Stomach (tissue), 9 donors: ENCODE data around the gene MICAL2. TPM values are rescaled to one million over a fixed set of nuclear protein-coding genes. Genes with fewer than 3 reads are reported as not detected.

Source experiments
- DNase-seq, 2 donors: peaks; one replicate each; pipeline versions ENCODE4 v3.0.0 to v3.0.0-alpha.2; 2013 to 2019
- H3K27ac ChIP-seq, 5 donors: fragments of 200-600 bp in 4 of 5; sonication (generic) in 4 of 5; one replicate each; pipeline ENCODE4 v1.5.1; 2013 to 2019; ENCODE audit warnings: mild to moderate bottlenecking in 1 of 5, moderate library complexity in 1 of 5
- H3K27me3 ChIP-seq, 3 donors: fragments of 200-600 bp; sonication (generic); one replicate each; pipeline ENCODE4 v1.5.1; 2017 to 2019; ENCODE audit warnings: mixed run types in 1 of 3
- H3K36me3 ChIP-seq, 4 donors: fragments of 200-600 bp; sonication (generic); 1 replicate in 3 of 4; 2 replicates in 1 of 4; pipeline ENCODE4 v1.5.1; 2016 to 2019
- H3K4me1 ChIP-seq, 4 donors: fragments of 200-600 bp; sonication (generic); one replicate each; pipeline ENCODE4 v1.5.1; 2016 to 2019
- H3K4me3 ChIP-seq, 4 donors: fragments of 200-600 bp; sonication (generic) in 3 of 4; one replicate each; pipeline ENCODE4 v1.5.1; 2016 to 2019; ENCODE audit warnings: mild to moderate bottlenecking in 1 of 4
- H3K9me3 ChIP-seq, 4 donors: fragments of 200-600 bp; sonication (generic); one replicate each; pipeline ENCODE4 v1.5.1; 2016 to 2019
- CTCF ChIP-seq, 7 experiments: fragments of 450-650 bp in 4 of 7; fragments of 200-600 bp in 3 of 7; sonication (generic) in 3 of 7; IDR thresholded peaks; one replicate each; pipeline ENCODE4 v1.5.1; 2016 to 2019; ENCODE audit warnings: antibody characterized with exemption in 7 of 7, control low read depth in 2 of 7, mild to moderate bottlenecking in 1 of 7
- EP300 ChIP-seq: sonication (generic); formaldehyde crosslinking; IDR thresholded peaks from one replicate; pipeline ENCODE4 v1.6.1; 2017; ENCODE audit warnings: antibody characterized with exemption
- POLR2A ChIP-seq, 4 donors: fragments of 450-650 bp; IDR thresholded peaks; one replicate each; pipeline ENCODE4 v1.6.1; 2016; ENCODE audit warnings: antibody characterized with exemption in 4 of 4, control low read depth in 2 of 4, mild to moderate bottlenecking in 1 of 4, moderate library complexity in 1 of 4
- POLR2AphosphoS5 ChIP-seq, 3 donors: sonication (generic); formaldehyde crosslinking; IDR thresholded peaks; one replicate each; pipeline ENCODE4 v1.6.1; 2016; ENCODE audit warnings: antibody characterized with exemption in 3 of 3
- WGBS, 5 donors: extraction: QIAGEN DNeasy Blood & Tissue Kit in 3 of 5; methylation state at CpG; one replicate each; pipeline versions ENCODE4 v1.1.5 to v1.1.7; 2013 to 2018; 5-methylcytosine and 5-hydroxymethylcytosine counted together
- intact Hi-C: fragments of 100-400 bp; cut with DNase I; formaldehyde crosslinking; loops from one replicate; pipeline ENCODE4 v1.15.1; 2023; ENCODE audit warnings: low total_unique reads
- polyA plus RNA-seq, 3 donors: library from polyadenylated mRNA; stranded (reverse); fragments of 200-250 nt; gene quantifications; one replicate each; pipeline ENCODE4 v1.2.3, GENCODE V29; 2013
- total RNA-seq, 5 donors: library from RNA; depleted of rRNA; stranded (reverse); fragments of >200 nt; gene quantifications; one replicate each; pipeline versions ENCODE4 v1.1.0 to v1.2.3, GENCODE V29; 2014 to 2016
- donor health status: healthy with polysubstance abuse.
- donor health status: Bipolar disorder and iron deficiency.
- donor health status: healthy.

MICAL2 gene
- total and polyA plus RNA-seq, 8 donors, result 11.2 to 165 (median 83.3) TPM

GRCh38 chr11:12067796-12068357 lies 42.5 kb upstream of the MICAL2 start:
- H3K27me3 ChIP-seq, result no peaks in the 10 kb centered on the region
- H3K9me3 ChIP-seq, result peaks cover 0 to 4% (median 0%) of the 10 kb centered on the region in 4 donors
- no peak for DNase-seq
- intact Hi-C loops, result no loop called here
- no peak for TF ChIP-seq EP300
- no peak for TF ChIP-seq POLR2A (IDR thresholded peaks at IDR 0.05)
- TF ChIP-seq POLR2AphosphoS5 (IDR thresholded peaks at IDR 0.05), result no peak
- no peak for TF ChIP-seq CTCF (IDR thresholded peaks at IDR 0.05)
- no peak overlapping the region for H3K4me3 ChIP-seq
- 91 to 95% (median 92%) methylated on average over 5 of the region's 5 CpGs for WGBS, 5 donors
- peak overlapping the region in 4 of 5 donors; percentile 22 to 88 (median 40) for H3K27ac ChIP-seq
- peaks cover 0 to 20% (median 15%) of the 10 kb centered on the region in 4 donors for H3K4me1 ChIP-seq
- H3K36me3 ChIP-seq, result no peaks in the 10 kb centered on the region

- WGBS, 5 donors, result 74 to 85% (median 80%) methylated on average over 10 to 12 of the region's 12 CpGs
- Histone ChIP-seq H3K9me3 (peaks cover 0 to 4% (median 0%) of the 10 kb centered on the region in 4 donors), H3K27me3 (no peaks in the 10 kb centered on the region), H3K36me3 (no peaks in the 10 kb centered on the region), H3K27ac (peak overlapping the region in 2 of 5 donors; percentile 39 to 88), H3K4me3 (no peak overlapping the region), H3K4me1 (peaks cover 0 to 20% (median 15%) of the 10 kb centered on the region in 4 donors)
- TF ChIP-seq CTCF (IDR thresholded peaks at IDR 0.05) (no peak), POLR2AphosphoS5 (IDR thresholded peaks at IDR 0.05) (no peak), POLR2A (IDR thresholded peaks at IDR 0.05) (no peak), EP300 (no peak)
- intact Hi-C loops, result no loop called here
- no peak for DNase-seq
Observed at GRCh38 chr11:12069066-12069676, 41.2 kb upstream of the MICAL2 start.

- intact Hi-C loops, result no loop called here
Observed at GRCh38 chr11:12070446-12071267, 39.7 kb upstream of the MICAL2 start.

More at GRCh38 chr11:12070446-12071267, 39.7 kb upstream of the MICAL2 start:
- no peak for DNase-seq
- Histone ChIP-seq H3K9me3 (no peaks in the 10 kb centered on the region), H3K4me3 (no peak overlapping the region), H3K4me1 (peaks cover 0 to 27% (median 15%) of the 10 kb centered on the region in 4 donors), H3K36me3 (no peaks in the 10 kb centered on the region), H3K27ac (peak overlapping the region; percentile 29 to 88 (median 61)), H3K27me3 (no peaks in the 10 kb centered on the region)
- 78 to 88% (median 79%) methylated on average over 8 to 14 of the region's 14 CpGs for WGBS, 5 donors
- TF ChIP-seq POLR2AphosphoS5 (IDR thresholded peaks at IDR 0.05) (peak; percentile 62 to 75 (median 73)), EP300 (peak; percentile 91), CTCF (IDR thresholded peaks at IDR 0.05) (no peak), POLR2A (IDR thresholded peaks at IDR 0.05) (no peak)
